Lower leg skin (tissue), 4 donors: ENCODE results near the gene SEC24C. TPM values are rescaled to one million over a fixed set of nuclear protein-coding genes. Genes with fewer than 3 reads are reported as not detected.

Experiments
- DNase-seq, 2 donors: peaks; one replicate each; pipeline ENCODE4 v3.0.0-alpha.2; 2019; ENCODE audit warnings: low spot score in 2 of 2
- H3K4me3 ChIP-seq: fragments of 200-600 bp; sonication (generic); 2 replicates; pipeline ENCODE4 v1.5.1; 2017; ENCODE audit warnings: mild to moderate bottlenecking, low read depth; ENCODE audit not compliant: poor library complexity, severe bottlenecking
- POLR2A ChIP-seq, 2 donors: fragments of 450-650 bp; IDR thresholded peaks; one replicate each; pipeline ENCODE4 v1.6.1; 2016 to 2017; ENCODE audit warnings: antibody characterized with exemption in 2 of 2, mild to moderate bottlenecking in 1 of 2, moderate library complexity in 1 of 2
- WGBS, 2 donors: methylation state at CpG; one replicate each; pipeline ENCODE4 v1.1.5; 2018; 5-methylcytosine and 5-hydroxymethylcytosine counted together
- intact Hi-C: fragments of 100-400 bp; cut with DNase I; formaldehyde crosslinking; loops from one replicate; pipeline ENCODE4 v1.15.0; 2023; ENCODE audit warnings: low total_unique reads
- total RNA-seq, 4 donors: library from RNA; depleted of rRNA; stranded (reverse); fragments of >200 nt; gene quantifications; one replicate each; pipeline ENCODE4 v1.1.0, GENCODE V29; 2016
- TF ChIP-seq, protein P1 (sequence below), 3 donors: fragments of 450-650 bp; IDR thresholded peaks; one replicate each; pipeline ENCODE4 v1.5.1; 2016; ENCODE audit warnings: antibody characterized with exemption in 3 of 3, mild to moderate bottlenecking in 3 of 3, moderate library complexity in 2 of 3

SEC24C gene
- total RNA-seq, 4 donors from 2014 or later, result 45.5 to 60.3 (median 58.1) TPM

DNA sequence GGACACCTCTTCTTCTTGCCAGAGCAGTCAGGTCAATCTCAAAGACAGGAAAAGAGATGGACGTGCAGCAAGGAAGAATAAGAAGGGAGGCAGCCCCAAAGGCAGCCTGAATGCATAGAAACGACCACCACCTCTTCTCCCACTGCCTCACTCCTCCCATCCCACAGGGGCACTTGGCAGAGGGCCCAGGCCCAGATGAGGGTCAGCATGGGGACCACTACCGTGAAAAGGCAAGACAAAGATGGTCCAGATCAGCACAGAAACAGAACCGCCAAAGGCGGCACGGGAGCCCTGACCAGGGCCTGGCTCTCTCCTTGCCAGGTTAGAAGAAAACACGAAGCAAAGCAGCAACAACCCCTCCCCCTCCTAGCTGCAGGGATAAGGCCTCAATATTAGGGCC, 69.2 kb downstream of the SEC24C start:
- TF ChIP-seq POLR2A (IDR thresholded peaks at IDR 0.05), result no peak
- TF ChIP-seq, protein P1, sequence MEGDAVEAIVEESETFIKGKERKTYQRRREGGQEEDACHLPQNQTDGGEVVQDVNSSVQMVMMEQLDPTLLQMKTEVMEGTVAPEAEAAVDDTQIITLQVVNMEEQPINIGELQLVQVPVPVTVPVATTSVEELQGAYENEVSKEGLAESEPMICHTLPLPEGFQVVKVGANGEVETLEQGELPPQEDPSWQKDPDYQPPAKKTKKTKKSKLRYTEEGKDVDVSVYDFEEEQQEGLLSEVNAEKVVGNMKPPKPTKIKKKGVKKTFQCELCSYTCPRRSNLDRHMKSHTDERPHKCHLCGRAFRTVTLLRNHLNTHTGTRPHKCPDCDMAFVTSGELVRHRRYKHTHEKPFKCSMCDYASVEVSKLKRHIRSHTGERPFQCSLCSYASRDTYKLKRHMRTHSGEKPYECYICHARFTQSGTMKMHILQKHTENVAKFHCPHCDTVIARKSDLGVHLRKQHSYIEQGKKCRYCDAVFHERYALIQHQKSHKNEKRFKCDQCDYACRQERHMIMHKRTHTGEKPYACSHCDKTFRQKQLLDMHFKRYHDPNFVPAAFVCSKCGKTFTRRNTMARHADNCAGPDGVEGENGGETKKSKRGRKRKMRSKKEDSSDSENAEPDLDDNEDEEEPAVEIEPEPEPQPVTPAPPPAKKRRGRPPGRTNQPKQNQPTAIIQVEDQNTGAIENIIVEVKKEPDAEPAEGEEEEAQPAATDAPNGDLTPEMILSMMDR (IDR thresholded peaks at IDR 0.05), result no peak
- WGBS, 2 donors, result 84 to 88% methylated on average over 7 of the region's 7 CpGs
- intact Hi-C loops, result no loop called here

DNA sequence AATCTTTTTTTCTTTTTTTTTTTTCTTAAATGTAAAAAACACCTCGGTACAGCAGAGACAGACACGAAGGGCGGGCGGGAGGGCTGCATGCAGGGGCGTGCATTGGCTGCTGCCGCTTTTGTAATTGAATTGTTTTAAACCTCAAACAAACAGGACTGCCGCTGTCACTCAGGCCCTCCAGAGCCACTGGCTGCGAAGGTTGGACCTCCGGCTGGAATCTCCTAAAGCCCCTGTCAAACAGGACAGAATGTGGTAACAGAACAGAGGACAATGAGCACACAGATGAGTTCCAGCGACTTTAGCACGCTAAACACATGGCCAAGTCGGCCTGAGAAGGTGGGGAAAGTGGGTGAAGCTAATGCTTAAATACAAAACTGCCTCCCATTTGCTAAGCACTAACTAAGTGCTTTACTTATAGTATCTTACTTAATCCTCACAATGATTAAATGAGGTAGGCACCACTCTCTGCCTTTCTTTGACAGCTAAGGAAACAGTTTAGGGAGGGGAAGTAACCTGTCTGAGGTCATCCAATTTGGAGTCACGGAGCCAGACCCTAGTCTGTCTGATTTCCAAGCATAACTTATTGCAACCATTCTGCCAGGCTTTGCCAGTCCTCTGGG, 70.2 kb downstream of the SEC24C start:
- H3K4me3 ChIP-seq, result no peak overlapping the region
- no peak for DNase-seq
- WGBS, 2 donors, result 84 to 85% methylated on average over 13 of the region's 13 CpGs
- TF ChIP-seq POLR2A (IDR thresholded peaks at IDR 0.05), result no peak
- TF ChIP-seq, protein P1 (IDR thresholded peaks at IDR 0.05), result no peak
- intact Hi-C loops, result no loop called here

More for the DNA sequence above, 69.2 kb downstream of the SEC24C start:
- DNase-seq, result no peak
- no peak overlapping the region for H3K4me3 ChIP-seq

DNA sequence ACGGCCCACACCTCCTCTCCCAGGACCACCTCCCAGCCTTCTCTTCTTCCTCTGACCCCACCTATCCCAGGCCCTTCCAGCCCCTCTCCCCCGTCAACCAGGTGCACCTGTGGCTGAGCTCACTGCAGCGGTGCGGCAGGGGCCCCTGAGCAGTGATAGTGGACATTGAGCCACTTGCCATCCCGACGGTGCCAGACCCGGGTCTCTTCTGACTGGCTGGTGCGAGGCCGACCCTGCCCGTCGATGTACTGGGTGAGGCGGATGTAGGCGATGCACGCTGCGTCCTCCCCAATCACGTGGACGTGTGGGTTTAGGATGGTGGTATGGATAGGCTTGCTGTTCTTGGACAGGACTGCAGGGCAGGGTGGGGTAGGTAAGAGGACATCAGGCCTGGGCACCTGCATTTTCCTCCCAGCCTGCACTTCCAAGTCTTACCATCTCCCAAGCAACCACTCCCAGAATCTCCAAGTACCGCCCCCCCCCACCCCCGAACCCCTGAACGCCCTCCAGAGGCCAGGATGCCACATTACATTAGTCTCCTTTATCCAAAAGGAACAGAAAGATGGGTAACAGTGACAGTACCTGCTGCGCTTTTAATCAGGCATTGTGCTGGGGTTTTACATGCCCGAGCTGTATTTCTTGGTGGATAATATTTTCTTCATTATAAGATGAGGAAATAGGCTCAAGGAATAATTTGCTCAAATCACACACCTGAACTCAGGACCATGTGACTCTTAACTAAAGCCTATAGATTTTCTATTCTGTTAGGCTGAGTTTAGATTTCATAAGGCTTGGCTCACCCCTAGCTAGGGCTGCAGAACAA, 70.9 kb downstream of the SEC24C start:
- no peak overlapping the region for H3K4me3 ChIP-seq
- DNase-seq, result no peak
- TF ChIP-seq, protein P1 (IDR thresholded peaks at IDR 0.05), result no peak
- no peak for TF ChIP-seq POLR2A (IDR thresholded peaks at IDR 0.05)
- intact Hi-C loops, result no loop called here
- 83 to 84% methylated on average over 21 to 22 of the region's 22 CpGs for WGBS, 2 donors

DNA sequence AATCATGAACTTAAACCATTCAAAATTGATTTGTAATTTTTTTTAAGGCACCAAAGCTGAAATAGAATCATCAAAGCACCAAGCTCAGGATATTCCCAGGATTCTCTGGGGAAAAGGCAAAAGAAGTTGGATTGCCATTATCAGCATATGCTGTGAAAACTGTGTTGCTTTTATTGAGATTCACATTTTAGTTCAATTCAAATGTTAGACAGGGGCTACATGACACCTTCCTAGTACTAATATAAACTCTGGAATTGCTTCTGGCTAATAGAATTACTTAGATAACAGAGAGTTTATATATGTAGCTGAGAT, 71.5 kb downstream of the SEC24C start:
- no peak overlapping the region for H3K4me3 ChIP-seq
- intact Hi-C loops, result no loop called here
- no peak for TF ChIP-seq POLR2A (IDR thresholded peaks at IDR 0.05)
- TF ChIP-seq, protein P1 (IDR thresholded peaks at IDR 0.05), result no peak
- DNase-seq, result no peak

DNA sequence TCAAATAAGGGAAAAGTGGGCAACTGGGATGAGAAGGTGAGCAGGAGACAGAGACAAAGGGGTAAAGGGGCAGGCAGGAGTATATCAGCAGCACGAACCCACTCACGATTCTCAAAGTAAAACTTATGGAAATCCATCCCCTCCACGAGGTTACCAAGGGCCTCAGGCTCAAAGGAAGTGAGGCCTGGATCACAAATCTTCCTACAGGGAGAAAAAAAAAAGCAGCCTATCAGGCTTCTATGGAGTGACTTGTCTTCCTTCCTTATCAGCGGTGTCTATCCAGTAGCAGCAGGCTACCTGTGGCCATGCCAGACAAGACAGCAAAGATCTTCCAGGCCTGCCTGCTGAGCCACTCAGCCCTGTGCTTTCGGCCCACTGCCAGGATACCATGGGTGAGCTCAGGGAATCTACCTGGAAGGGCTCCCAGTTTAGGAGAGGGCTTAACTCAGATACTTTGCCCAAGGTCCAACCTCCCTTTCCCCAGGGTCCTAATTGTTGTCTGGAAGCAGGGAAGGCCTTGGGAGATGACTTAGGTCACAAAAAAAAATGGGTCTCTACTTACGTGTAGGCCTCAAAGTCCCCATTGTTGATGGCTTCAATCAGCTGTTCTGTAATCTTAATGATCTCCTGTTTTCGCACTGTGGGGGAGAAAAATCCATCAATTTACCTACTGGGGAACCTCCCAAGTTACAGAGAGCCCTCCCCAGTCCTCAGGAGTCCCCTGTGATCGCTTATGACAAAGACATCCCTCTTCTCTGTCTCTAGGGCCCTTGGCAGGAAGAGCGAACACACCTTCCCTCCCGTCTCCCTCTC, 73.0 kb downstream of the SEC24C start:
- intact Hi-C loops, result no loop called here
- no peak overlapping the region for H3K4me3 ChIP-seq
- 56 to 64% methylated on average over 10 of the region's 10 CpGs for WGBS, 2 donors
- DNase-seq, result no peak
- no peak for TF ChIP-seq POLR2A (IDR thresholded peaks at IDR 0.05)
- TF ChIP-seq, protein P1 (IDR thresholded peaks at IDR 0.05), result no peak
